Trophoblast cell (in vitro differentiated cells and primary cell): ENCODE data around the gene JUN. TPM values are rescaled to one million over a fixed set of nuclear protein-coding genes. Genes with fewer than 3 reads are reported as not detected.

Source experiments
- DNase-seq, 2 donors: peaks; one replicate each; pipeline ENCODE4 v3.0.0-alpha.2; 2016
- H2AFZ ChIP-seq: 2 replicates; pipeline ENCODE4 v1.6.1; 2013; ENCODE audit warnings: low read length, moderate library complexity, mild to moderate bottlenecking; ENCODE audit not compliant: insufficient read depth, poor library complexity
- H2AK5ac ChIP-seq: 2 replicates; pipeline ENCODE4 v1.6.1; 2013; ENCODE audit warnings: mild to moderate bottlenecking, low read length
- H2BK120ac ChIP-seq: 2 replicates; pipeline ENCODE4 v1.6.1; 2013; ENCODE audit warnings: low read length, mild to moderate bottlenecking, moderate library complexity; ENCODE audit not compliant: insufficient read depth, poor library complexity
- H2BK12ac ChIP-seq: 2 replicates; pipeline ENCODE4 v1.6.1; 2013; ENCODE audit warnings: mild to moderate bottlenecking, low read length, moderate library complexity
- H2BK5ac ChIP-seq: 2 replicates; pipeline ENCODE4 v1.6.1; 2013; ENCODE audit warnings: low read length, low read depth, moderate library complexity, mild to moderate bottlenecking; ENCODE audit not compliant: poor library complexity
- H3K14ac ChIP-seq: 2 replicates; pipeline ENCODE4 v1.6.1; 2013; ENCODE audit warnings: mild to moderate bottlenecking, low read length
- H3K18ac ChIP-seq: 2 replicates; pipeline ENCODE4 v1.6.1; 2013; ENCODE audit warnings: mild to moderate bottlenecking, low read length
- H3K23ac ChIP-seq: 2 replicates; pipeline ENCODE4 v1.6.1; 2013; ENCODE audit warnings: low read length
- H3K27ac ChIP-seq: 2 replicates; pipeline ENCODE4 v1.5.1; 2013; ENCODE audit warnings: low read depth, mild to moderate bottlenecking, inconsistent platforms, low read length, moderate library complexity
- H3K27me3 ChIP-seq: 2 replicates; pipeline ENCODE4 v1.6.1; 2013; ENCODE audit warnings: inconsistent platforms, mild to moderate bottlenecking, low read length, moderate library complexity; ENCODE audit not compliant: insufficient read depth
- H3K36me3 ChIP-seq, 2 experiments: 1 replicate in 1 of 2; 2 replicates in 1 of 2; pipeline ENCODE4 v1.6.1; 2013; ENCODE audit warnings: low read length in 2 of 2, mild to moderate bottlenecking in 2 of 2, moderate library complexity in 1 of 2; ENCODE audit not compliant: insufficient read depth in 2 of 2, control insufficient read depth in 1 of 2
- H3K4ac ChIP-seq: 2 replicates; pipeline ENCODE4 v1.6.1; 2013; ENCODE audit warnings: low read depth, mild to moderate bottlenecking, low read length, moderate library complexity
- H3K4me1 ChIP-seq, 2 experiments: 1 replicate in 1 of 2; 2 replicates in 1 of 2; pipeline ENCODE4 v1.6.1; 2013; ENCODE audit warnings: low read length in 2 of 2, mild to moderate bottlenecking in 2 of 2, moderate library complexity in 1 of 2; ENCODE audit not compliant: insufficient read depth in 2 of 2, control insufficient read depth in 1 of 2
- H3K4me2 ChIP-seq: 2 replicates; pipeline ENCODE4 v1.6.1; 2013; ENCODE audit warnings: inconsistent platforms, mild to moderate bottlenecking, low read length, moderate library complexity
- H3K4me3 ChIP-seq: 2 replicates; pipeline ENCODE4 v1.5.1; 2013; ENCODE audit warnings: mild to moderate bottlenecking, low read depth, low read length, inconsistent platforms
- H3K79me1 ChIP-seq: one replicate; pipeline ENCODE4 v1.6.1; 2013; ENCODE audit warnings: low read length
- H3K79me2 ChIP-seq: 2 replicates; pipeline ENCODE4 v1.6.1; 2013; ENCODE audit warnings: low read length, mild to moderate bottlenecking; ENCODE audit not compliant: control insufficient read depth, insufficient read depth, poor library complexity
- H3K9ac ChIP-seq: 2 replicates; pipeline ENCODE4 v1.6.1; 2013; ENCODE audit warnings: mild to moderate bottlenecking, low read length
- H3K9me3 ChIP-seq: 2 replicates; pipeline ENCODE4 v1.6.1; 2013; ENCODE audit warnings: low read depth, mild to moderate bottlenecking, control low read depth, inconsistent platforms, low read length; ENCODE audit not compliant: insufficient read depth
- H4K12ac ChIP-seq: 2 replicates; pipeline ENCODE4 v1.6.1; 2013; ENCODE audit warnings: low read depth, mild to moderate bottlenecking, low read length, moderate library complexity
- H4K8ac ChIP-seq: 2 replicates; pipeline ENCODE4 v1.6.1; 2013; ENCODE audit warnings: low read depth, mild to moderate bottlenecking, low read length, moderate library complexity
- H4K91ac ChIP-seq: one replicate; pipeline ENCODE4 v1.6.1; 2013; ENCODE audit warnings: low read depth, mild to moderate bottlenecking, low read length, moderate library complexity
- WGBS: extraction: QIAGEN DNeasy Blood & Tissue Kit; methylation state at CpG from one replicate; pipeline ENCODE4 v1.1.7; 2013; ENCODE audit warnings: missing lambda C conversion rate; ENCODE audit not compliant: insufficient read length, insufficient coverage; ENCODE audit errors: extremely low coverage; 5-methylcytosine and 5-hydroxymethylcytosine counted together
- polyA plus RNA-seq: library from polyadenylated mRNA; stranded (reverse); fragments of 200-250 nt; gene quantifications from 2 replicates; pipeline ENCODE4 v1.2.3, GENCODE V29; 2013

Gene JUN
- 48.6 and 50.2 TPM in 2 replicates for polyA plus RNA-seq

GRCh38 chr1:58783993-58784757 is at the start of gene JUN:
TSS of gene JUN (minus strand) at chr1:58784047. CDS start at chr1:58783070, 977 bp downstream.
- Histone ChIP-seq H3K27me3 (no peaks in the 10 kb centered on the region), H3K14ac (peak within 1 kb of the TSS; percentile 75), H3K79me2 (peaks cover 28% of the 10 kb centered on the region), H2BK120ac (peak within 1 kb of the TSS; percentile 9), H3K9ac (peak within 1 kb of the TSS; percentile 95), H3K4me1 (peaks cover 0 to 9% of the 10 kb centered on the region in 2 experiments), H3K4me2 (peak within 1 kb of the TSS; percentile 97), H3K23ac (no peak within 1 kb of the TSS), H3K79me1 (peaks cover 27% of the 10 kb centered on the region), H3K27ac (peak within 1 kb of the TSS; percentile 94), H3K36me3 (peaks cover 11 to 12% of the 10 kb centered on the region in 2 experiments), H4K12ac (peak within 1 kb of the TSS; percentile 46), H2AK5ac (peak within 1 kb of the TSS; percentile 4), H3K4me3 (peak within 1 kb of the TSS; percentile 82), H2AFZ (peak within 1 kb of the TSS; percentile 49), H4K91ac (peak within 1 kb of the TSS; percentile 70), H2BK5ac (peak within 1 kb of the TSS; percentile 85), H4K8ac (peak within 1 kb of the TSS; percentile 50), H3K4ac (peak within 1 kb of the TSS; percentile 97), H3K18ac (peak within 1 kb of the TSS; percentile 67), H2BK12ac (peak within 1 kb of the TSS; percentile 5), H3K9me3 (peaks cover 2% of the 10 kb centered on the region)
- no CpG with 5 or more reads among the region's 57 CpGs for WGBS
- peak; percentile 99 for DNase-seq

- Histone ChIP-seq H3K4me2 (no peak overlapping the region), H3K4me3 (no peak overlapping the region), H3K36me3 (no peaks in the 10 kb centered on the region), H3K9ac (no peak overlapping the region), H3K14ac (no peak overlapping the region), H2BK5ac (no peak overlapping the region), H3K79me2 (no peaks in the 10 kb centered on the region), H3K9me3 (peaks cover 2% of the 10 kb centered on the region), H3K4me1 (no peaks in the 10 kb centered on the region), H3K4ac (no peak overlapping the region), H3K18ac (no peak overlapping the region), H2BK120ac (no peak overlapping the region), H2AK5ac (no peak overlapping the region), H3K27ac (no peak overlapping the region), H3K23ac (no peak overlapping the region), H4K91ac (no peak overlapping the region), H3K27me3 (no peaks in the 10 kb centered on the region), H2AFZ (no peak overlapping the region), H4K12ac (no peak overlapping the region), H3K79me1 (no peaks in the 10 kb centered on the region), H4K8ac (no peak overlapping the region), H2BK12ac (no peak overlapping the region)
- no peak for DNase-seq
- no CpG with 5 or more reads among the region's 1 CpG for WGBS
Measured at GRCh38 chr1:58833166-58833565, 49.3 kb upstream of the JUN start.

GRCh38 chr1:58830291-58830690 is 46.4 kb upstream of the JUN start:
- H3K9ac ChIP-seq: no peak overlapping the region
- H3K4me2 ChIP-seq: no peak overlapping the region
- no peak overlapping the region for H3K14ac ChIP-seq
- no peak overlapping the region for H4K12ac ChIP-seq
- H3K18ac ChIP-seq: no peak overlapping the region
- no peak overlapping the region for H4K8ac ChIP-seq
- no peaks in the 10 kb centered on the region for H3K79me2 ChIP-seq
- no peaks in the 10 kb centered on the region for H3K4me1 ChIP-seq
- no peak overlapping the region for H3K4me3 ChIP-seq
- H3K9me3 ChIP-seq: peaks cover 3% of the 10 kb centered on the region
- no peak overlapping the region for H2BK120ac ChIP-seq
- H2BK5ac ChIP-seq: no peak overlapping the region
- H3K27me3 ChIP-seq: no peaks in the 10 kb centered on the region
- no peak overlapping the region for H3K4ac ChIP-seq
- no peak for DNase-seq
- H3K36me3 ChIP-seq: peaks cover 0 to 3% of the 10 kb centered on the region in 2 experiments
- WGBS: no CpG with 5 or more reads among the region's 1 CpG
- no peak overlapping the region for H2AFZ ChIP-seq
- H3K23ac ChIP-seq: no peak overlapping the region
- H3K27ac ChIP-seq: no peak overlapping the region
- no peak overlapping the region for H2BK12ac ChIP-seq
- H2AK5ac ChIP-seq: no peak overlapping the region
- no peaks in the 10 kb centered on the region for H3K79me1 ChIP-seq
- H4K91ac ChIP-seq: no peak overlapping the region

GRCh38 chr1:58829866-58830265 is 46.0 kb upstream of the JUN start:
- H4K12ac ChIP-seq: no peak overlapping the region
- no peak overlapping the region for H3K27ac ChIP-seq
- no peaks in the 10 kb centered on the region for H3K79me1 ChIP-seq
- H3K79me2 ChIP-seq: no peaks in the 10 kb centered on the region
- H3K4me1 ChIP-seq: no peaks in the 10 kb centered on the region
- H2AK5ac ChIP-seq: no peak overlapping the region
- H3K9ac ChIP-seq: no peak overlapping the region
- DNase-seq: no peak
- H2BK5ac ChIP-seq: no peak overlapping the region
- no peak overlapping the region for H3K4me3 ChIP-seq
- H4K8ac ChIP-seq: no peak overlapping the region
- H2BK120ac ChIP-seq: no peak overlapping the region
- no peak overlapping the region for H3K23ac ChIP-seq
- no CpG with 5 or more reads among the region's 1 CpG for WGBS
- no peak overlapping the region for H3K14ac ChIP-seq
- no peaks in the 10 kb centered on the region for H3K27me3 ChIP-seq
- no peak overlapping the region for H2BK12ac ChIP-seq
- no peak overlapping the region for H4K91ac ChIP-seq
- H2AFZ ChIP-seq: no peak overlapping the region
- no peak overlapping the region for H3K4ac ChIP-seq
- H3K9me3 ChIP-seq: peaks cover 3% of the 10 kb centered on the region
- H3K36me3 ChIP-seq: peaks cover 0 to 3% of the 10 kb centered on the region in 2 experiments
- no peak overlapping the region for H3K4me2 ChIP-seq
- H3K18ac ChIP-seq: no peak overlapping the region
